Tibial nerve (tissue), 4 donors: Measurements from ENCODE around the gene TBC1D22A. TPM values are rescaled to one million over a fixed set of nuclear protein-coding genes. Genes with fewer than 3 reads are reported as not detected.

Experiments used
- DNase-seq, 2 donors: peaks; one replicate each; pipeline ENCODE4 v3.0.0-alpha.2; 2019; ENCODE audit warnings: low spot score in 2 of 2
- H3K27ac ChIP-seq, 4 donors: fragments of 200-600 bp; sonication (generic) in 3 of 4; one replicate each; pipeline ENCODE4 v1.5.1; 2017 to 2019; ENCODE audit warnings: mild to moderate bottlenecking in 1 of 4
- H3K27me3 ChIP-seq, 2 donors: fragments of 200-600 bp; sonication (generic) in 1 of 2; one replicate each; pipeline versions ENCODE4 v1.5.1 to v1.6.0; 2017 to 2019
- H3K36me3 ChIP-seq, 3 donors: fragments of 200-600 bp; sonication (generic); one replicate each; pipeline ENCODE4 v1.5.1; 2018 to 2019
- H3K4me1 ChIP-seq, 4 donors: fragments of 200-600 bp; sonication (generic) in 3 of 4; one replicate each; pipeline ENCODE4 v1.5.1; 2017 to 2019
- H3K4me3 ChIP-seq, 4 donors: fragments of 200-600 bp; sonication (generic) in 3 of 4; one replicate each; pipeline ENCODE4 v1.5.1; 2017 to 2019; ENCODE audit warnings: mild to moderate bottlenecking in 1 of 4, moderate library complexity in 1 of 4
- H3K9me3 ChIP-seq, 4 donors: fragments of 200-600 bp; sonication (generic) in 3 of 4; one replicate each; pipeline ENCODE4 v1.5.1; 2017 to 2019
- EP300 ChIP-seq, 2 donors: sonication (generic); formaldehyde crosslinking; IDR thresholded peaks; one replicate each; pipeline ENCODE4 v1.6.1; 2017; ENCODE audit warnings: antibody characterized with exemption in 2 of 2, mild to moderate bottlenecking in 1 of 2
- POLR2A ChIP-seq, 2 donors: fragments of 450-650 bp; IDR thresholded peaks; one replicate each; pipeline ENCODE4 v1.6.1; 2017; ENCODE audit warnings: antibody characterized with exemption in 2 of 2, mild to moderate bottlenecking in 2 of 2, moderate library complexity in 2 of 2
- WGBS, 2 donors: methylation state at CpG; one replicate each; pipeline ENCODE4 v1.1.5; 2018; 5-methylcytosine and 5-hydroxymethylcytosine counted together
- total RNA-seq, 4 donors: library from RNA; depleted of rRNA; stranded (reverse); fragments of >200 nt; gene quantifications; one replicate each; pipeline ENCODE4 v1.1.0, GENCODE V29; 2016
- TF ChIP-seq, protein P1 (sequence below), 5 experiments: fragments of 200-600 bp in 3 of 5; fragments of 450-650 bp in 2 of 5; sonication (generic) in 3 of 5; IDR thresholded peaks; one replicate each; pipeline ENCODE4 v1.5.1; 2016 to 2019; ENCODE audit warnings: antibody characterized with exemption in 5 of 5, mild to moderate bottlenecking in 3 of 5, moderate library complexity in 2 of 5

TBC1D22A gene
- total RNA-seq, 4 donors from 2014 or later: 27.3 to 35.4 (median 29.3) TPM

DNA sequence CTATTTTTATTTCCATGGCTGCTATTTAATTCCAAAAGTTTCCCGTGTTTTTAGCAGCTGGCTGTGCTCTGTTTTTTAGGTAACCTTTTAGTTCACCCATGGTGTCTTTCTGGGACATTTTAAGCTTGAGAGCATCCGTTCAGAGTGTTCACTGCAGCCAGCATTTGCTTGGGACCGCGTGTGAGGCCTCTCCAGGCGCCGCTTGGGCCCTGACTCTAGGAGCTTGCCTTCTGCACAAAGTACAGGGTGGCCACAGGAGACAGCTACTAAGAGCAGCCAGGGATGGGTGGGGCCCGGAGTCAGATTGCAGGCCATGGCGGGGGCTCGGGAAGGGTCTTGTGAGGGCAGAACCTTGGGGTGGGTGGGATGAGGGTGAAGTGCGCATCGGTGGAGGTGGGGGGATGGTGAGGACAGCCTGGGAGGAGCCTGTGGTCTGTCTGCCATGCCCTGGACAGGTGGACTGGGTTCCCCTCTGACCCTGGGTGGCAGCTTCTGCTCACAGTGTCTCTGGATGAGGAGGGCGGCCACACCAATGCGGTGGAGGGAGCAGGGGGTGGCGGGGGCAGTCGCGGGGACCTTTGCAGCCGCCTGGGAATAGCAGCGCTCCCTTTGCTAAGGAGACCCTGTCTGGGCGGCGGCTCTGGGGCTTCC lies 288.1 kb downstream of the TBC1D22A start:
- no peak for DNase-seq
- TF ChIP-seq EP300 (IDR thresholded peaks at IDR 0.05) (no peak), POLR2A (IDR thresholded peaks at IDR 0.05) (no peak)
- TF ChIP-seq, protein P1, sequence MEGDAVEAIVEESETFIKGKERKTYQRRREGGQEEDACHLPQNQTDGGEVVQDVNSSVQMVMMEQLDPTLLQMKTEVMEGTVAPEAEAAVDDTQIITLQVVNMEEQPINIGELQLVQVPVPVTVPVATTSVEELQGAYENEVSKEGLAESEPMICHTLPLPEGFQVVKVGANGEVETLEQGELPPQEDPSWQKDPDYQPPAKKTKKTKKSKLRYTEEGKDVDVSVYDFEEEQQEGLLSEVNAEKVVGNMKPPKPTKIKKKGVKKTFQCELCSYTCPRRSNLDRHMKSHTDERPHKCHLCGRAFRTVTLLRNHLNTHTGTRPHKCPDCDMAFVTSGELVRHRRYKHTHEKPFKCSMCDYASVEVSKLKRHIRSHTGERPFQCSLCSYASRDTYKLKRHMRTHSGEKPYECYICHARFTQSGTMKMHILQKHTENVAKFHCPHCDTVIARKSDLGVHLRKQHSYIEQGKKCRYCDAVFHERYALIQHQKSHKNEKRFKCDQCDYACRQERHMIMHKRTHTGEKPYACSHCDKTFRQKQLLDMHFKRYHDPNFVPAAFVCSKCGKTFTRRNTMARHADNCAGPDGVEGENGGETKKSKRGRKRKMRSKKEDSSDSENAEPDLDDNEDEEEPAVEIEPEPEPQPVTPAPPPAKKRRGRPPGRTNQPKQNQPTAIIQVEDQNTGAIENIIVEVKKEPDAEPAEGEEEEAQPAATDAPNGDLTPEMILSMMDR (IDR thresholded peaks at IDR 0.05): no peak
- Histone ChIP-seq H3K4me3 (no peak overlapping the region), H3K4me1 (peaks cover 0 to 22% (median 0%) of the 10 kb centered on the region in 4 donors), H3K36me3 (peaks cover 0 to 13% (median 0%) of the 10 kb centered on the region in 3 donors), H3K27ac (peak overlapping the region in 1 of 4 donors; percentile 53), H3K9me3 (no peaks in the 10 kb centered on the region), H3K27me3 (no peaks in the 10 kb centered on the region)
- WGBS, 2 donors: 65 to 76% methylated on average over 17 to 20 of the region's 20 CpGs

DNA sequence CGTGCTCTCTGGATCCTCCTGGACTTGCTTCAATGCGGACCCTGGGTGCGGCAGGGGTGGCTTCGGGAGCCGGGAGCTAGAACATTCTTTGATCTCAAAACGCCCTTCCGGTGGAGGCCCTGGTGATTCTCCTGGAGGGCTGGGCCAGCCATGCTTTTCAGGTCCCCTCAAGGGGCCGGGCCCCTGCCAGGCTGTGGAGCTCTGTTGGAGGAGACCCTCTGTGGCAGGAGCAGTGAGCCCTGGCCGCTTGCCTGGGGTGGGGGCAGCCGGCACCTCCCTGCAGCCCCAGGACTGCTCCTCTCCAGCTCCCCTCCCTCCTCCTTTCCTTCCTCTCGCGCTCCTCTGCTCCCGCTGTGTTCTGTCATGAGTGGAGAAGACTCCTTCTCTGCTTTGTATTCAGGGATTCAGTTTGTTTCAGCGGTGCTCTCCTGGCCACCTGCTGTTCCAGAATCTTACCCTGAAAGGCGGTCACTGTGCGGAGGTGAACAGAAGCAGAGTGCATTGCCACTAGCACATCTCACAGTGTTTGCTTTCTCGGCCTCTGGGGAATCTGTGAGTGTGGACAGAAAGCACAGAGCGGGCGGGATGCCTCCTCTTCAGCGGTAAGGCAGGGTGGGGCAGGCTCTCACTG lies 289.1 kb downstream of the TBC1D22A start:
- Histone ChIP-seq H3K27ac (peak overlapping the region in 1 of 4 donors; percentile 53), H3K27me3 (no peaks in the 10 kb centered on the region), H3K4me3 (no peak overlapping the region), H3K9me3 (no peaks in the 10 kb centered on the region), H3K4me1 (peaks cover 0 to 22% (median 0%) of the 10 kb centered on the region in 4 donors), H3K36me3 (peaks cover 0 to 23% (median 0%) of the 10 kb centered on the region in 3 donors)
- TF ChIP-seq EP300 (IDR thresholded peaks at IDR 0.05) (no peak), POLR2A (IDR thresholded peaks at IDR 0.05) (no peak)
- TF ChIP-seq, protein P1 (IDR thresholded peaks at IDR 0.05): no peak
- 74 to 77% methylated on average over 19 to 20 of the region's 20 CpGs for WGBS, 2 donors
- no peak for DNase-seq

DNA sequence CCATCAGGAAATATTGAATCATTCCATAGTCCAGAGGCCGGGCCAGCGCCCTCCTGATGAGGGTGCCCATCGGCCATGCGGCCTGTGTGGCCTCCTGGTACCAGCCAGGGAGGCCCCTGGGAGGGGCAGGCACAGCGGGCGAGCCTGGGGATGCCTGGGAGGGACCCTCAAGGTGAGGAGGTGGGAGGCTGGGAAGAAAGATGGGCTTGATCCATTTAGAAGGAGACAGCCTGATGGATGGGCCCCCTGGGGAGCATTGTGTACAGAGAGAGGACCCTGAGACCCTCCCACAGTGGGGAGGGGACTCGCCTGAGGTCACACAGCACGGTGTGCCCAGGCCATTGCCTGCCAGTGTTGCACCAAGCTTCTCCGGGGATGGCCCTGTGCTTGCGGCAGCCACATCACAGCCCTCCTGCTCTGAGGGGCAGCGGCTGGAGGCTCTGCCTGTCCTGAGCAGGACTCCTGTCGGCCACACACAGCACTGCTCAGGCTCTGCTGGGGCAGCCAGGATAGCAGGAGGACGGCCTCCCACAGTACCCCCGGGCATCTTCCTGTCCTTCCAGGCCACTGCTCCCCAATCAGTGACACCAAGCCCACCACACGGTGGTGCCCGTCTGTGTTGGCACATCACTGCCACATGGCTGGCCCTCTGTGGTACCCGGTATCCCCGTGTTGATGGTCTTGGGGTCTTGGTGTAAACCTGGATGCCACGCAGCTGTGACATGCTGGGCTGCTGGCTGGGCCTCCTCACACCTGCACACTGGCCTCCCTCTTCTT lies 290.0 kb downstream of the TBC1D22A start:
- H3K4me3 ChIP-seq: no peak overlapping the region
- H3K4me1 ChIP-seq: peaks cover 0 to 22% (median 0%) of the 10 kb centered on the region in 4 donors
- no peak for TF ChIP-seq POLR2A (IDR thresholded peaks at IDR 0.05)
- no peak for TF ChIP-seq EP300 (IDR thresholded peaks at IDR 0.05)
- TF ChIP-seq, protein P1 (IDR thresholded peaks at IDR 0.05): no peak
- WGBS, 2 donors: 90 to 94% methylated on average over 16 to 19 of the region's 19 CpGs
- H3K27me3 ChIP-seq: no peaks in the 10 kb centered on the region
- H3K36me3 ChIP-seq: peaks cover 0 to 31% (median 0%) of the 10 kb centered on the region in 3 donors
- no peaks in the 10 kb centered on the region for H3K9me3 ChIP-seq
- H3K27ac ChIP-seq: peak overlapping the region in 1 of 4 donors; percentile 22
- DNase-seq: no peak

DNA sequence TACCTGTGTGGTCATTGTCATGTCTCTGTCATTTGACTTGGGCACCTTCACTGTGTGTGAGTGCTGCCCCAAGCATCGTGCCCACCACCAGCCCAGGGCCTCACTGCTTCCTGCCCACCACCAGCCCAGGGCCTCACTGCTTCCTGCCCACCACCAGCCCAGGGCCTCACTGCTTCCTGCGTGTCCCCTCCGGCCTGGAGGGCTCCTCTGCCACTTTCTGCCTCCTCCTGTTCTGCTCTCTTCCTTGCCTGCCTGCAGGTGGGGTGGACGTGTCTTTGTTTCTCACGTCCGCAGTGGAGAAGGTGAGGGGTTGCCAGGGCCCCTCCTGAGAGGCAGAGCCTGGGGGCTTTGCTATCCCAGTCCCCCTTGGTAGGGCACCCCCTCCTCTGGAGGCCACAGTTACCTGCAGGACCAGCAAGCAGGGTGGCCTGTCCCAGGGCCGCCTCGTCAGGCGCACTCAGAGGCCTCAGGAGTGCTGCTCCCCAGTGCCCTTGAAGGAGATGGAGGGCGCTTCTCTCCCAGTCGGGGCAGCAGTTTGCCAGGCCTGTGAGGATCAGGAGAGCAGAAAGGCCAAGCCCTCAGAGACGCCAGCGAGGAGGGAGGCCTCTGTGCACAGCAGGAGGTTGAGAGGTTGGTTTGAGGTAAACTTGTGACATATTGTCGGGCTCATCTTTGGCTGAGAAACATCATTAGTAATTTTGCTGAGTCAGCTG lies 290.7 kb downstream of the TBC1D22A start:
- DNase-seq: no peak
- no peaks in the 10 kb centered on the region for H3K27me3 ChIP-seq
- H3K27ac ChIP-seq: no peak overlapping the region
- H3K36me3 ChIP-seq: peaks cover 0 to 39% (median 0%) of the 10 kb centered on the region in 3 donors
- H3K4me3 ChIP-seq: no peak overlapping the region
- WGBS, 2 donors: 82 to 84% methylated on average over 13 of the region's 14 CpGs
- H3K9me3 ChIP-seq: no peaks in the 10 kb centered on the region
- TF ChIP-seq POLR2A (IDR thresholded peaks at IDR 0.05) (no peak), EP300 (IDR thresholded peaks at IDR 0.05) (no peak)
- TF ChIP-seq, protein P1 (IDR thresholded peaks at IDR 0.05): no peak
- H3K4me1 ChIP-seq: peaks cover 0 to 22% (median 0%) of the 10 kb centered on the region in 4 donors
